K562 (cell line): ENCODE data around the gene STYXL1.

Source experiments
- CTCF ChIP-seq, 3 experiments: IDR thresholded peaks in 2 of 3; conservative IDR thresholded peaks in 1 of 3; 2 replicates each; pipeline ENCODE4 v1.5.1; 2011 to 2012; ENCODE audit warnings: low read length in 3 of 3, mild to moderate bottlenecking in 3 of 3, control low read depth in 2 of 3, improper control_type of control experiment in 1 of 3, inconsistent platforms in 1 of 3, low read depth in 1 of 3, mixed read lengths in 1 of 3, moderate library complexity in 1 of 3; ENCODE audit not compliant: insufficient read depth in 2 of 3
- FOSL1 ChIP-seq: fragments of 200-800 bp; sonication (Bioruptor generic); conservative IDR thresholded peaks from 2 replicates; pipeline ENCODE4 v1.6.1; 2016; ENCODE audit warnings: missing genetic modification characterization, missing compliant biosample characterization
- JUN ChIP-seq, 2 experiments: sonication (generic) in 1 of 2; formaldehyde crosslinking in 1 of 2; IDR thresholded peaks; 2 replicates each; pipeline versions ENCODE4 v1.6.1 to v1.8.0; 2012 to 2022; ENCODE audit warnings: borderline replicate concordance in 2 of 2, mild to moderate bottlenecking in 2 of 2, improper control_type of control experiment in 1 of 2, low read depth in 1 of 2, low read length in 1 of 2, missing genetic modification reagents in 1 of 2
- L3MBTL2 ChIP-seq: fragments of 450-650 bp; IDR thresholded peaks from 2 replicates; pipeline ENCODE4 v1.6.1; 2016; ENCODE audit warnings: mild to moderate bottlenecking, moderate library complexity
- PHB2 ChIP-seq: fragments of 450-650 bp; IDR thresholded peaks from 2 replicates; pipeline ENCODE4 v1.6.1; 2017; ENCODE audit warnings: low read depth
- SIRT6 ChIP-seq: IDR thresholded peaks from one replicate; pipeline ENCODE4 v1.6.1; 2012; ENCODE audit warnings: low read depth, mild to moderate bottlenecking, control low read depth, inconsistent platforms, low read length, moderate library complexity
- ZFP91 ChIP-seq: sonication (generic); formaldehyde crosslinking; IDR thresholded peaks from 2 replicates; pipeline ENCODE4 v1.8.0; 2022; ENCODE audit warnings: mild to moderate bottlenecking, missing genetic modification reagents

GRCh38 chr7:76003351-76003750, 44.4 kb downstream of the STYXL1 start:
- no peak for TF ChIP-seq CTCF (IDR thresholded peaks at IDR 0.05 in 2 of 3, conservative IDR thresholded peaks at IDR 0.05 in 1 of 3; ENCODE audit: insufficient read depth in 2 of 3, low read depth in 1 of 3, low read length in 3 of 3)
- TF ChIP-seq JUN (IDR thresholded peaks at IDR 0.05; ENCODE audit: borderline replicate concordance, low read depth, low read length) = no peak
- no peak for TF ChIP-seq JUN (CRISPR knock-in tag; IDR thresholded peaks at IDR 0.05; ENCODE audit: borderline replicate concordance)
- no peak for TF ChIP-seq L3MBTL2
- TF ChIP-seq PHB2 = no peak
- no peak for TF ChIP-seq ZFP91 (CRISPR knock-in tag)
- no peak for TF ChIP-seq FOSL1 (tag)
- TF ChIP-seq SIRT6 = no peak
